BE2C (cell line): ENCODE measurements around the gene CACYBP.

Experiments
- DNase-seq: peaks from one replicate; pipeline ENCODE4 v3.0.0-alpha.2; 2020
- H3K27me3 ChIP-seq: fragments of 250-450 bp; sonication (Bioruptor Pico); 2 replicates; pipeline ENCODE4 v1.5.1; 2020; ENCODE audit warnings: mild to moderate bottlenecking
- H3K36me3 ChIP-seq: fragments of 250-450 bp; sonication (Bioruptor Pico); 2 replicates; pipeline ENCODE4 v1.5.1; 2020; ENCODE audit warnings: mild to moderate bottlenecking
- H3K4me1 ChIP-seq: fragments of 250-450 bp; sonication (Bioruptor Pico); 2 replicates; pipeline ENCODE4 v1.5.1; 2020
- H3K4me3 ChIP-seq: 2 replicates; pipeline ENCODE4 v1.5.1; 2011; ENCODE audit warnings: low read depth, low read length
- H3K9me3 ChIP-seq: fragments of 250-450 bp; sonication (Bioruptor Pico); 2 replicates; pipeline ENCODE4 v1.5.1; 2020
- TF ChIP-seq, protein P1 (sequence below): IDR thresholded peaks from 2 replicates; pipeline ENCODE4 v1.5.1; 2012; ENCODE audit warnings: mild to moderate bottlenecking, low read depth, low read length

CACYBP gene

DNA sequence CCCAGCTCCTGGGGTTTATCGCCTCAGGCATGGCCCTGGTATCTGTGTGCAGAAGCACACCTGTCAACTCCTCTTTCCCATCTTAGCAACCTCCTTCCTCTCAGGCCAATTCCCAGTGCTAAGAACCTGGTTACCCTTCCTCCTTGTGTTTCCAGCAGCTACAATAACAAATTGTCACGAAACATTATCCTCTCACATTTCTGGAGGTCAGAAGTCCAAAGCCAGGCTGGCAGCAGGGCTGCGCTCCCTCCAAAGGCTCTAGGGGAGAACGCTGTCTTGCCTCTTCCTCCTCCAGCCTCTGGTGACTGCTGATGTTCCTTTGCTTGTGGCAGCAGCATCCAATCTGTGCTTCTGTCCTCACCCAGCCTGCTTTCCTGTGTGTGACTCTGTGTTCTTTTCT lies 34.2 kb downstream of the CACYBP start:
- Histone ChIP-seq H3K36me3 (no peaks in the 10 kb centered on the region), H3K27me3 (no peaks in the 10 kb centered on the region), H3K4me1 (no peaks in the 10 kb centered on the region), H3K9me3 (no peaks in the 10 kb centered on the region), H3K4me3 (no peak overlapping the region)
- no peak for DNase-seq
- TF ChIP-seq, protein P1, sequence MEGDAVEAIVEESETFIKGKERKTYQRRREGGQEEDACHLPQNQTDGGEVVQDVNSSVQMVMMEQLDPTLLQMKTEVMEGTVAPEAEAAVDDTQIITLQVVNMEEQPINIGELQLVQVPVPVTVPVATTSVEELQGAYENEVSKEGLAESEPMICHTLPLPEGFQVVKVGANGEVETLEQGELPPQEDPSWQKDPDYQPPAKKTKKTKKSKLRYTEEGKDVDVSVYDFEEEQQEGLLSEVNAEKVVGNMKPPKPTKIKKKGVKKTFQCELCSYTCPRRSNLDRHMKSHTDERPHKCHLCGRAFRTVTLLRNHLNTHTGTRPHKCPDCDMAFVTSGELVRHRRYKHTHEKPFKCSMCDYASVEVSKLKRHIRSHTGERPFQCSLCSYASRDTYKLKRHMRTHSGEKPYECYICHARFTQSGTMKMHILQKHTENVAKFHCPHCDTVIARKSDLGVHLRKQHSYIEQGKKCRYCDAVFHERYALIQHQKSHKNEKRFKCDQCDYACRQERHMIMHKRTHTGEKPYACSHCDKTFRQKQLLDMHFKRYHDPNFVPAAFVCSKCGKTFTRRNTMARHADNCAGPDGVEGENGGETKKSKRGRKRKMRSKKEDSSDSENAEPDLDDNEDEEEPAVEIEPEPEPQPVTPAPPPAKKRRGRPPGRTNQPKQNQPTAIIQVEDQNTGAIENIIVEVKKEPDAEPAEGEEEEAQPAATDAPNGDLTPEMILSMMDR: no peak

DNA sequence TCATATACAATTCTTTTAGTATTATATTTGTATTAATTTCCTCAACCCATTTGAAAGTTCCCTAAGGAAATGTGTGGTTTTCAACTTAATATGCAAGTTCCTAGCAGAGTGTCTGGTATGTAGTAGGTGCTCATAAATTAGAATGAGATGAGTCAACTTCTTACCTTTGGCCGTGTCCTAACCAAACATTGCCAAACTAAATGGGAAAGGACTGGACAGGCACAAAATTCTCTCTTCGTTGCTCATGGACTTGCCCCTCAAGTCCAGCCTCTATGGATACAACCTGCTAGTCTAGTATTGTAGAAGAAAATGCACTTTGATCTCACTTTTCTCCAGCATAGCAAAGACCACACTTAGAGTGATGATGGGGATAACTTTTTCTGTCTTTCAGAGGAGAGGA lies 35.0 kb downstream of the CACYBP start:
- Histone ChIP-seq H3K36me3 (no peaks in the 10 kb centered on the region), H3K27me3 (no peaks in the 10 kb centered on the region), H3K4me3 (no peak overlapping the region), H3K9me3 (no peaks in the 10 kb centered on the region), H3K4me1 (no peaks in the 10 kb centered on the region)
- TF ChIP-seq, protein P1: no peak
- DNase-seq: no peak

DNA sequence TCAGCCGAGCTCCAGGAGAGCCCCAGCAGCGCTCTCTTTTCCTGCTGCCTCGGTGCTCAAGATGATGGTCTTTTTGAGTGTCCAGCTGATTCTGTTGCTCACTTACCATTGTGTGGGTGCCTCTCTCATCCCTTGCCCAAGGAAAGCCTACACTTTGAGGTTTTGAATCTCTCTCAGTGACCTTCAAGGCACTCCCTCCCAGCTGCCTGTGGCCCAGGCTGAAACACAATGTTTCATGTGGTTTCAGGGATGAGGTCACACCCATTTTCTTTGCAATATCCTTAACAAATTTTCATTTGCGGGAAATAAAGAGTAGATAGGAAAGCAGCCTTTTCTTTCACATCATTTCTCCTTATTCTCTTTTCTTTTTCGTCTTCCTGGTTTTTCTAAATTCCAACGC lies 36.1 kb downstream of the CACYBP start:
- no peak for DNase-seq
- TF ChIP-seq, protein P1: no peak

DNA sequence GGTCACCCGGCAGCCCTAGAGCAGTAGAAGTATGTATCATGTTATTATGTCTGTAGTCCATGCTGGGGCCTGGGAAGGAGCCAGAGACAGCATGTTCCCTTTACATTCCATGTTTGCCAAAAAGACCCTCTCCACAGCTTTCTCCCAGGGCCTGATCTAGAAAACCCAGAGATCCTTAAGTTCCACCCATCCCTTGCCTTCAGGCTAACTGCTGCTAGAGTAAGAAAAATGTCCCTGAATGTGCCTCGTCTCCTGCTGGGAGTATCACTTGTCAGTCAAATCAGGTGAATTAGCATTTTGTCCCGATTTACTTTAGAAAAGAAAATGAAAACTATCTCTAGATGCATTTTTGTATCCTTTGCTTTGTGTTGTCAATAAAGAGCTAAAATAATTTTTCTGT lies 36.7 kb downstream of the CACYBP start:
- H3K36me3 ChIP-seq: no peaks in the 10 kb centered on the region
- DNase-seq: no peak
- no peak overlapping the region for H3K4me3 ChIP-seq
- H3K4me1 ChIP-seq: no peaks in the 10 kb centered on the region
- H3K27me3 ChIP-seq: no peaks in the 10 kb centered on the region
- TF ChIP-seq, protein P1: no peak
- H3K9me3 ChIP-seq: no peaks in the 10 kb centered on the region

More for the DNA sequence above, 36.1 kb downstream of the CACYBP start:
- H3K4me1 ChIP-seq: no peaks in the 10 kb centered on the region
- no peaks in the 10 kb centered on the region for H3K27me3 ChIP-seq
- no peak overlapping the region for H3K4me3 ChIP-seq
- no peaks in the 10 kb centered on the region for H3K9me3 ChIP-seq
- no peaks in the 10 kb centered on the region for H3K36me3 ChIP-seq

DNA sequence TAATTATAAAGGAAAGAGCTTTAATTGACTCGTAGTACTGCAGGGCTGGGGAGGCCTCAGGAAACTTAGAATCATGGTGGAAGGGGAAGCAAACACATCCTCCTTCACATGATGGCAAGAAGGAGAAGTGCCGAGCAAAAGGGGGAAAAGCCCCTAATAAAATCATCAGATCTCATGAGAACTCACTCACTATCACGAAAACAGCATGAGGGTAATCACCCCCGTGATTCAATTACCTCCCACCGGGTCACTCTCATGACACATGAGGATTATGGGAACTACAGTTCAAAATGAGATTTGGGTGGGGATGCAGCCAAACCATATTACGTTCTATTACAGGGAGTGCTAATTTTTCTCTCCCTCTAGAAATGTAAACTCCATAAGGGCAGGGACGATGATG lies 37.7 kb downstream of the CACYBP start:
- no peak overlapping the region for H3K4me3 ChIP-seq
- no peaks in the 10 kb centered on the region for H3K36me3 ChIP-seq
- TF ChIP-seq, protein P1: no peak
- DNase-seq: no peak
- H3K4me1 ChIP-seq: no peaks in the 10 kb centered on the region
- no peaks in the 10 kb centered on the region for H3K9me3 ChIP-seq
- no peaks in the 10 kb centered on the region for H3K27me3 ChIP-seq

DNA sequence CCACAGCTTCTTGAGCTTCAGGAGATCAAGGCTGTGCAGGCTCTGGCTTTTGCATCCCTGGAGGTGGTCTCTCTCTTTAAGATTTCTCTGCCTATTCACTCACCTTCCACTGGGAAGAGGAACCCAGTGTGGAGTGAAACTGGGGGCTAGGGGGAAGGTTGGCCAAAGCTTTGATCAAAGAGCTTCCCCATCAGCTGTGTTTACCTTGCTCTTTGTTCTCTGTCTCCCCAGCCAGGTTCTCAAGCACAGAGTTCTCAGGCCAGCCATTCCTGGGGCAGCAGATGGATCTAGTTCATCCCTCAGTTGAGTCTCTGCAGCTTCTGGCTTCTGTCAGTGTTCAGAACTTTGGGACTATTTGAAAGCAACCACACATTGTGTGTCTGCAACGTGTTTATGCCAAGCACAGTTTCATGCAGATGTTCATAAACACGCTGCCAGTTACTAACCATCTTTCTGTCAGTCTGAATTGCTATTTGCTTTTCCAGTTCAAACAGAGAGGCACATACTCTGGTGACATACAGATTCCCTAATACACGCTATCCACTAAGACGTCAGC lies 40.7 kb downstream of the CACYBP start:
- Histone ChIP-seq H3K4me1 (no peaks in the 10 kb centered on the region), H3K9me3 (no peaks in the 10 kb centered on the region), H3K27me3 (no peaks in the 10 kb centered on the region), H3K4me3 (no peak overlapping the region), H3K36me3 (no peaks in the 10 kb centered on the region)
- DNase-seq: no peak
- TF ChIP-seq, protein P1: no peak
